Smooth muscle cell (in vitro differentiated cells): ENCODE measurements around the gene DCST1. TPM values are rescaled to one million over a fixed set of nuclear protein-coding genes. Genes with fewer than 3 reads are reported as not detected.
"Not testable (repeated sequence)": the region's sequence is repeated elsewhere in the genome, so short reads cannot be mapped to it uniquely, and the experiment has no call there.

Experiments used
- DNase-seq: peaks from one replicate; lab custom pipeline; 2025; ENCODE audit not compliant: unreplicated experiment; lab: John Stamatoyannopoulos, UW
- H2AFZ ChIP-seq: fragments of 200-600 bp; sonication (generic); 2 replicates; pipeline ENCODE4 v1.6.0; 2016; ENCODE audit warnings: antibody characterized with exemption, low read depth, mild to moderate bottlenecking
- H3F3A ChIP-seq: fragments of 200-600 bp; sonication (generic); 2 replicates; pipeline ENCODE4 v1.6.0; 2017; ENCODE audit warnings: antibody characterized with exemption, low read depth
- H3K27ac ChIP-seq: fragments of 200-600 bp; sonication (generic); 2 replicates; pipeline ENCODE4 v1.5.1; 2016; ENCODE audit warnings: low read depth, mild to moderate bottlenecking
- H3K27me3 ChIP-seq: fragments of 200-600 bp; sonication (generic); 2 replicates; pipeline ENCODE4 v1.6.1; 2016; ENCODE audit warnings: low read depth, mild to moderate bottlenecking
- H3K36me3 ChIP-seq: fragments of 200-600 bp; sonication (generic); 2 replicates; pipeline ENCODE4 v1.5.1; 2016; ENCODE audit warnings: low read depth
- H3K4me1 ChIP-seq: fragments of 200-600 bp; sonication (generic); 2 replicates; pipeline ENCODE4 v1.5.1; 2016; ENCODE audit warnings: low read depth
- H3K4me2 ChIP-seq: fragments of 200-600 bp; sonication (generic); 2 replicates; pipeline ENCODE4 v1.6.0; 2016; ENCODE audit warnings: mild to moderate bottlenecking
- H3K4me3 ChIP-seq: fragments of 200-600 bp; sonication (generic); 2 replicates; pipeline ENCODE4 v1.5.1; 2016; ENCODE audit warnings: mild to moderate bottlenecking
- H3K79me2 ChIP-seq: fragments of 200-600 bp; sonication (generic); 2 replicates; pipeline ENCODE4 v1.6.0; 2016; ENCODE audit warnings: low read depth, mild to moderate bottlenecking
- H3K9ac ChIP-seq: fragments of 200-600 bp; sonication (generic); 2 replicates; pipeline ENCODE4 v1.6.0; 2016; ENCODE audit warnings: low read depth
- H3K9me3 ChIP-seq: fragments of 200-600 bp; sonication (generic); replicated peaks from 2 replicates; pipeline ENCODE4 v1.5.1; 2016; ENCODE audit warnings: low read depth
- H4K20me1 ChIP-seq: fragments of 200-600 bp; sonication (generic); 2 replicates; pipeline ENCODE4 v1.6.0; 2016; ENCODE audit warnings: low read depth
- CTCF ChIP-seq: fragments of 200-600 bp; sonication (generic); IDR thresholded peaks from 2 replicates; pipeline ENCODE4 v1.5.1; 2017; ENCODE audit warnings: borderline replicate concordance, mild to moderate bottlenecking, antibody characterized with exemption; ENCODE audit not compliant: insufficient read depth, poor library complexity, severe bottlenecking
- whole genome bisulfite sequencing: methylation state at CpG from one replicate; pipeline ENCODE4 v1.1.7; 2016; ENCODE audit warnings: low lambda C conversion rate; 5-methylcytosine and 5-hydroxymethylcytosine counted together
- polyA plus RNA-seq: library from polyadenylated mRNA; unstranded; fragments of >200 nt; fragmentation: Nextera tagmentation; extraction: Ambion mirVana; gene quantifications from 2 replicates; pipeline ENCODE4 v1.2.1, GENCODE V29; 2016
- total RNA-seq: library from RNA; depleted of rRNA; stranded (reverse); fragments of >200 nt; gene quantifications from 2 replicates; pipeline ENCODE4 v1.2.3, GENCODE V29; 2014

DCST1 gene
- total and polyA plus RNA-seq, 2 experiments from 2014 or later = not detected

- 86% methylated on average over 3 of the region's 3 CpGs for WGBS
- Histone ChIP-seq H3K27ac (no peak overlapping the region), H3K4me2 (no peak overlapping the region)
Observed at GRCh38 chr1:154994591-154994990, 39.0 kb upstream of the DCST1 start.

GRCh38 chr1:154995301-154995983 is 38.2 kb upstream of the DCST1 start:
- H3K9ac ChIP-seq, DNase-seq, H3K4me1 ChIP-seq, H2AFZ ChIP-seq, H3K4me2 ChIP-seq, H3K36me3 ChIP-seq, H3K27me3 ChIP-seq, H4K20me1 ChIP-seq, H3F3A ChIP-seq, H3K9me3 ChIP-seq, H3K27ac ChIP-seq, H3K4me3 ChIP-seq, H3K79me2 ChIP-seq: not testable (repeated sequence)
- WGBS = 61% methylated on average over 10 of the region's 13 CpGs
- peak; percentile 39 for TF ChIP-seq CTCF

More at GRCh38 chr1:154994591-154994990, 39.0 kb upstream of the DCST1 start:
- H3K27me3 ChIP-seq = no peaks in the 10 kb centered on the region
- H3K4me3 ChIP-seq = no peak overlapping the region
- H3K36me3 ChIP-seq = no peaks in the 10 kb centered on the region
- no peaks in the 10 kb centered on the region for H3F3A ChIP-seq
- H3K9ac ChIP-seq = no peak overlapping the region
- no peaks in the 10 kb centered on the region for H3K79me2 ChIP-seq
- H4K20me1 ChIP-seq = no peaks in the 10 kb centered on the region
- TF ChIP-seq CTCF = no peak
- no peak for DNase-seq
- H2AFZ ChIP-seq = no peak overlapping the region
- H3K4me1 ChIP-seq = peaks cover under 1% of the 10 kb centered on the region
- no peaks in the 10 kb centered on the region for H3K9me3 ChIP-seq

GRCh38 chr1:154996966-154997701 is 36.5 kb upstream of the DCST1 start:
- no peaks in the 10 kb centered on the region for H3K27me3 ChIP-seq
- no peaks in the 10 kb centered on the region for H3K79me2 ChIP-seq
- WGBS = 87% methylated on average over 15 of the region's 15 CpGs
- H3K4me3 ChIP-seq = no peak overlapping the region
- TF ChIP-seq CTCF = no peak
- peaks cover 10% of the 10 kb centered on the region for H3F3A ChIP-seq
- no peaks in the 10 kb centered on the region for H3K9me3 ChIP-seq
- H3K36me3 ChIP-seq = no peaks in the 10 kb centered on the region
- DNase-seq = no peak
- H4K20me1 ChIP-seq = no peaks in the 10 kb centered on the region
- no peak overlapping the region for H3K9ac ChIP-seq
- peaks cover 8% of the 10 kb centered on the region for H3K4me1 ChIP-seq
- H2AFZ ChIP-seq = no peak overlapping the region
- no peak overlapping the region for H3K4me2 ChIP-seq
- no peak overlapping the region for H3K27ac ChIP-seq
